H9 (cell line): ENCODE measurements around the gene GPATCH2. TPM values are rescaled to one million over a fixed set of nuclear protein-coding genes. Genes with fewer than 3 reads are reported as not detected.

ENCODE experiments used
- DNase-seq: peaks from one replicate; pipeline ENCODE4 v3.0.0-alpha.2; 2017
- H2AFZ ChIP-seq: one replicate; pipeline ENCODE4 v1.6.1; 2013; ENCODE audit warnings: mild to moderate bottlenecking, low read length, control low read depth, moderate library complexity
- H2AK5ac ChIP-seq: 2 replicates; pipeline ENCODE4 v1.6.1; 2013; ENCODE audit warnings: low read length, control low read depth, mixed read lengths; ENCODE audit not compliant: insufficient read length
- H2BK120ac ChIP-seq: one replicate; pipeline ENCODE4 v1.6.1; 2013; ENCODE audit warnings: low read depth, mild to moderate bottlenecking, low read length, control low read depth, inconsistent platforms; ENCODE audit not compliant: poor library complexity, severe bottlenecking
- H2BK12ac ChIP-seq: 2 replicates; pipeline ENCODE4 v1.6.1; 2013; ENCODE audit warnings: low read length, control low read depth, mixed read lengths, low read depth; ENCODE audit not compliant: insufficient read length
- H2BK15ac ChIP-seq: 2 replicates; pipeline ENCODE4 v1.6.1; 2013; ENCODE audit warnings: low read depth, low read length, control low read depth
- H2BK20ac ChIP-seq: one replicate; pipeline ENCODE4 v1.6.1; 2013; ENCODE audit warnings: low read depth, mild to moderate bottlenecking, low read length, control low read depth, inconsistent platforms; ENCODE audit not compliant: poor library complexity, severe bottlenecking
- H2BK5ac ChIP-seq: 2 replicates; pipeline ENCODE4 v1.6.1; 2013; ENCODE audit warnings: low read length, control low read depth, mixed read lengths; ENCODE audit not compliant: insufficient read length
- H3K14ac ChIP-seq: 2 replicates; pipeline ENCODE4 v1.6.1; 2013; ENCODE audit warnings: low read length, control low read depth; ENCODE audit not compliant: insufficient read depth
- H3K18ac ChIP-seq: 2 replicates; pipeline ENCODE4 v1.6.1; 2013; ENCODE audit warnings: low read depth, mild to moderate bottlenecking, mixed read lengths, low read length, control low read depth; ENCODE audit not compliant: insufficient read length
- H3K23ac ChIP-seq: 2 replicates; pipeline ENCODE4 v1.6.1; 2013; ENCODE audit warnings: low read length, control low read depth, mixed read lengths, low read depth; ENCODE audit not compliant: insufficient read length
- H3K23me2 ChIP-seq: 2 replicates; pipeline ENCODE4 v1.6.1; 2013; ENCODE audit warnings: low read depth, mild to moderate bottlenecking, mixed read lengths, low read length, control low read depth; ENCODE audit not compliant: insufficient read length, poor library complexity, severe bottlenecking
- H3K27ac ChIP-seq: 2 replicates; pipeline ENCODE4 v1.5.1; 2013; ENCODE audit warnings: low read length, control low read depth, mixed read lengths, low read depth; ENCODE audit not compliant: insufficient read length
- H3K27me3 ChIP-seq: 2 replicates; pipeline ENCODE4 v1.6.1; 2013; ENCODE audit warnings: low read length, control low read depth, inconsistent platforms; ENCODE audit not compliant: insufficient read depth
- H3K4ac ChIP-seq: 2 replicates; pipeline ENCODE4 v1.6.1; 2013; ENCODE audit warnings: low read depth, mild to moderate bottlenecking, control low read depth, inconsistent platforms, low read length, moderate library complexity
- H3K4me1 ChIP-seq: 2 replicates; pipeline ENCODE4 v1.6.1; 2013; ENCODE audit warnings: low read length, control low read depth, inconsistent platforms; ENCODE audit not compliant: insufficient read depth
- H3K4me2 ChIP-seq: 2 replicates; pipeline ENCODE4 v1.6.1; 2013; ENCODE audit warnings: low read length, control low read depth, mixed read lengths; ENCODE audit not compliant: insufficient read length, insufficient read depth
- H3K56ac ChIP-seq: 2 replicates; pipeline ENCODE4 v1.6.1; 2013; ENCODE audit warnings: low read depth, mild to moderate bottlenecking, mixed read lengths, low read length, control low read depth; ENCODE audit not compliant: insufficient read length
- H3K79me1 ChIP-seq: 2 replicates; pipeline ENCODE4 v1.6.1; 2013; ENCODE audit warnings: low read depth, mild to moderate bottlenecking, moderate library complexity, low read length, control low read depth, inconsistent platforms; ENCODE audit not compliant: insufficient read depth, poor library complexity, severe bottlenecking
- H3K79me2 ChIP-seq: 2 replicates; pipeline ENCODE4 v1.6.1; 2013; ENCODE audit warnings: low read length, control low read depth, inconsistent platforms; ENCODE audit not compliant: insufficient read depth
- H3K9ac ChIP-seq: 2 replicates; pipeline ENCODE4 v1.6.1; 2013; ENCODE audit warnings: low read length, control low read depth, mixed read lengths; ENCODE audit not compliant: insufficient read length; ENCODE audit errors: extremely low read depth
- H3K9me3 ChIP-seq: one replicate; pipeline ENCODE4 v1.6.1; 2013; ENCODE audit warnings: low read depth, low read length, inconsistent platforms; ENCODE audit not compliant: control insufficient read depth
- H3T11ph ChIP-seq: one replicate; pipeline ENCODE4 v1.6.1; 2013; ENCODE audit warnings: mild to moderate bottlenecking, low read length, control low read depth, inconsistent platforms
- H4K20me1 ChIP-seq: one replicate; pipeline ENCODE4 v1.6.1; 2013; ENCODE audit not compliant: control insufficient read depth, insufficient read length, insufficient read depth
- H4K5ac ChIP-seq: 2 replicates; pipeline ENCODE4 v1.6.1; 2013; ENCODE audit warnings: low read depth, mild to moderate bottlenecking, mixed read lengths, low read length, control low read depth; ENCODE audit not compliant: insufficient read length
- H4K8ac ChIP-seq: replicated peaks from 2 replicates; pipeline ENCODE4 v1.6.1; 2013; ENCODE audit warnings: low read length, control low read depth, mixed read lengths, low read depth; ENCODE audit not compliant: insufficient read length
- H4K91ac ChIP-seq: 2 replicates; pipeline ENCODE4 v1.6.1; 2013; ENCODE audit warnings: low read depth, mild to moderate bottlenecking, moderate library complexity, mixed read lengths, low read length, control low read depth; ENCODE audit not compliant: insufficient read length
- H3K27ac Mint-ChIP-seq, 3 experiments: 2 replicates in 2 of 3; 3 replicates in 1 of 3; pipeline ENCODE4 v1.8.0; 2020 to 2021; ENCODE audit warnings: mixed read lengths in 3 of 3, mild to moderate bottlenecking in 1 of 3, moderate library complexity in 1 of 3
- H3K27me3 Mint-ChIP-seq: 2 replicates; pipeline ENCODE4 v1.8.0; 2021; ENCODE audit warnings: low read depth, mild to moderate bottlenecking, moderate library complexity, mixed read lengths
- H3K36me3 Mint-ChIP-seq, 3 experiments: 2 replicates in 2 of 3; 3 replicates in 1 of 3; pipeline ENCODE4 v1.8.0; 2020 to 2021; ENCODE audit warnings: low read depth in 3 of 3, mixed read lengths in 3 of 3; ENCODE audit not compliant: insufficient read depth in 1 of 3
- H3K4me1 Mint-ChIP-seq, 2 experiments: 2 replicates each; pipeline ENCODE4 v1.8.0; 2020; ENCODE audit warnings: mixed read lengths in 2 of 2
- H3K4me3 Mint-ChIP-seq, 2 experiments: 2 replicates in 1 of 2; 3 replicates in 1 of 2; pipeline ENCODE4 v1.8.0; 2020 to 2021; ENCODE audit warnings: mild to moderate bottlenecking in 2 of 2, mixed read lengths in 2 of 2, moderate library complexity in 1 of 2
- H3K9me3 Mint-ChIP-seq, 2 experiments: 2 replicates in 1 of 2; 3 replicates in 1 of 2; pipeline ENCODE4 v1.8.0; 2020; ENCODE audit warnings: mild to moderate bottlenecking in 2 of 2, mixed read lengths in 2 of 2, moderate library complexity in 1 of 2
- WGBS: extraction: QIAGEN DNeasy Blood & Tissue Kit; methylation state at CpG from one replicate; pipeline ENCODE4 v1.1.7; 2013; ENCODE audit warnings: missing lambda C conversion rate, low lambda C conversion rate, mixed read lengths; ENCODE audit not compliant: insufficient read length; ENCODE audit errors: extremely low coverage; 5-methylcytosine and 5-hydroxymethylcytosine counted together
- total RNA-seq: library from RNA; stranded (reverse); gene quantifications from 2 replicates; pipeline ENCODE4 v1.2.1, GENCODE V29; 2021
- TF ChIP-seq, protein P1 (sequence below): fragments of 200-600 bp; sonication (generic); conservative IDR thresholded peaks from 3 replicates; pipeline ENCODE4 v1.8.0; 2021; ENCODE audit warnings: antibody characterized with exemption, mild to moderate bottlenecking

Gene GPATCH2
- total RNA-seq, 1 experiment from 2014 or later: 14.3 TPM

DNA sequence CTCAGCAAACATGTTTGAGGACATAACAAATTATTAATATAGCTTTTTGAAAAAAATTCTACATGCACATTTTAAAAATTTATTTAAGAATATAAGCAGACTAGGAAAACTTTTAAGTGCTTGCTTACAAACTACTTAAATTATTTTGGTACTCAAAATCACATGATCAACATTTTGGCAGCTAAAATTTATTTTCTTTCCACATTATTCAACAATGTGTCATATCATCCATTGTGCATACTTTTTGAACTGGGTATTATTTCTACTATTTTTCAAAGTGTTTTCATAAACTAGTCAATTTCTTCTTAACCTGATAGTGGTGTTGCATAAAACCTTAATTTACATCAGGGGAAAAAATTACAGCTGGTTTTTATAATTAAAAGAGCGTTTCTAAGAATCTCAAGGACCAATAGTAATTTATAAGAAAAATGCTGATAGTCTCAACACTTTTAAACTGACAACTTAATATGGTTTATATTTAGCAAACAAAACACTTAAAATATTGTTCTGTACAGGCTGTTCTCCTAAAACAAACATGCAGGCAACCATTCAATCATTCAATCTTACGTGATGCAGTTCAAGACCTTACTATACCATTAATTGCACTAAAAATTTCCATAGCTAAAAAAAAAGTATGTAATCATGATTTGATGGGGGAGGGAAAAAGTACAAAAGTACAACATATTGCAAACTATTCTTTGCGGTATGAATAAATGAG, 105.0 kb downstream of the GPATCH2 start:
- Histone ChIP-seq H3K9me3 (no peaks in the 10 kb centered on the region), H2AFZ (no peak overlapping the region), H3T11ph (no peak overlapping the region), H4K5ac (no peak overlapping the region), H3K79me2 (no peaks in the 10 kb centered on the region), H3K23me2 (no peaks in the 10 kb centered on the region), H3K27ac (no peak overlapping the region), H4K20me1 (no peaks in the 10 kb centered on the region), H2BK15ac (no peak overlapping the region), H3K27me3 (no peaks in the 10 kb centered on the region), H3K4me2 (no peak overlapping the region), H3K18ac (no peak overlapping the region), H2BK5ac (no peak overlapping the region), H3K4me1 (no peaks in the 10 kb centered on the region), H3K56ac (no peak overlapping the region), H4K91ac (no peak overlapping the region), H3K79me1 (no peaks in the 10 kb centered on the region), H3K23ac (no peak overlapping the region), H2BK20ac (no peak overlapping the region), H2BK120ac (no peak overlapping the region), H2AK5ac (no peak overlapping the region), H4K8ac (no peak overlapping the region), H3K9ac (no peak overlapping the region), H3K14ac (no peak overlapping the region), H2BK12ac (no peak overlapping the region), H3K4ac (no peak overlapping the region)
- no peak overlapping the region for H3K27ac Mint-ChIP-seq
- peaks cover 13 to 43% (median 17%) of the 10 kb centered on the region in 3 experiments; a peak in 6 of 7 replicates for H3K36me3 Mint-ChIP-seq
- H3K27me3 Mint-ChIP-seq: no peaks in the 10 kb centered on the region
- H3K4me1 Mint-ChIP-seq: no peaks in the 10 kb centered on the region
- TF ChIP-seq, protein P1, sequence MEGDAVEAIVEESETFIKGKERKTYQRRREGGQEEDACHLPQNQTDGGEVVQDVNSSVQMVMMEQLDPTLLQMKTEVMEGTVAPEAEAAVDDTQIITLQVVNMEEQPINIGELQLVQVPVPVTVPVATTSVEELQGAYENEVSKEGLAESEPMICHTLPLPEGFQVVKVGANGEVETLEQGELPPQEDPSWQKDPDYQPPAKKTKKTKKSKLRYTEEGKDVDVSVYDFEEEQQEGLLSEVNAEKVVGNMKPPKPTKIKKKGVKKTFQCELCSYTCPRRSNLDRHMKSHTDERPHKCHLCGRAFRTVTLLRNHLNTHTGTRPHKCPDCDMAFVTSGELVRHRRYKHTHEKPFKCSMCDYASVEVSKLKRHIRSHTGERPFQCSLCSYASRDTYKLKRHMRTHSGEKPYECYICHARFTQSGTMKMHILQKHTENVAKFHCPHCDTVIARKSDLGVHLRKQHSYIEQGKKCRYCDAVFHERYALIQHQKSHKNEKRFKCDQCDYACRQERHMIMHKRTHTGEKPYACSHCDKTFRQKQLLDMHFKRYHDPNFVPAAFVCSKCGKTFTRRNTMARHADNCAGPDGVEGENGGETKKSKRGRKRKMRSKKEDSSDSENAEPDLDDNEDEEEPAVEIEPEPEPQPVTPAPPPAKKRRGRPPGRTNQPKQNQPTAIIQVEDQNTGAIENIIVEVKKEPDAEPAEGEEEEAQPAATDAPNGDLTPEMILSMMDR: no peak
- peaks cover 27% of the 10 kb centered on the region in 2 experiments for H3K9me3 Mint-ChIP-seq
- DNase-seq: no peak
- no CpG with 5 or more reads among the region's 3 CpGs for WGBS
- no peak overlapping the region for H3K4me3 Mint-ChIP-seq
